ENCODE results near the gene KIT. TPM values are rescaled to one million over a fixed set of nuclear protein-coding genes. Genes with fewer than 3 reads are reported as not detected.

KIT gene
- total RNA-seq, 1 donor from 2014 or later, result 16.7 TPM

DNA sequence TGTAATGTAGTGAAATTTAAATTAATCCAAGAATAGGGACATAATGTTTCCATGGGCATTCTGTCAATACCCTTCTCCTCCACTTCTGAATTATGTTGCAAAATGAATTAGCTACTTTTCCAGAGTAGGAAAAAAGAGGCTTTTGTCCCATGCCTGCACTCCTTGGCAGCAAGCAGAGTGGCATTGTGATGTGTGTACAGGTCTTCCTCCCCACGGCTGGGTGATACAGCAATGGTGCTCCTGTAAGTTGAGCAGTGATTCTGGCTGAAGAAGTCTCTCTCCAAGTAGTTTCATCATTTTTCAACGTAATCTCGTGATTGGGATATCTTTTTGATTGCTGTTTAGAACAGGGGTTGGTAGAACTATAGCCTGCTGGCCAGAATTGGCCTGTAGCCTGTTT, 59.9 kb downstream of the KIT start:
- H3K27me3 ChIP-seq, result no peaks in the 10 kb centered on the region
- intact Hi-C loops (cut with DNase I), result no loop called here
- TF ChIP-seq POLR2A (IDR thresholded peaks at IDR 0.05), result no peak
- TF ChIP-seq, protein P1, sequence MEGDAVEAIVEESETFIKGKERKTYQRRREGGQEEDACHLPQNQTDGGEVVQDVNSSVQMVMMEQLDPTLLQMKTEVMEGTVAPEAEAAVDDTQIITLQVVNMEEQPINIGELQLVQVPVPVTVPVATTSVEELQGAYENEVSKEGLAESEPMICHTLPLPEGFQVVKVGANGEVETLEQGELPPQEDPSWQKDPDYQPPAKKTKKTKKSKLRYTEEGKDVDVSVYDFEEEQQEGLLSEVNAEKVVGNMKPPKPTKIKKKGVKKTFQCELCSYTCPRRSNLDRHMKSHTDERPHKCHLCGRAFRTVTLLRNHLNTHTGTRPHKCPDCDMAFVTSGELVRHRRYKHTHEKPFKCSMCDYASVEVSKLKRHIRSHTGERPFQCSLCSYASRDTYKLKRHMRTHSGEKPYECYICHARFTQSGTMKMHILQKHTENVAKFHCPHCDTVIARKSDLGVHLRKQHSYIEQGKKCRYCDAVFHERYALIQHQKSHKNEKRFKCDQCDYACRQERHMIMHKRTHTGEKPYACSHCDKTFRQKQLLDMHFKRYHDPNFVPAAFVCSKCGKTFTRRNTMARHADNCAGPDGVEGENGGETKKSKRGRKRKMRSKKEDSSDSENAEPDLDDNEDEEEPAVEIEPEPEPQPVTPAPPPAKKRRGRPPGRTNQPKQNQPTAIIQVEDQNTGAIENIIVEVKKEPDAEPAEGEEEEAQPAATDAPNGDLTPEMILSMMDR (IDR thresholded peaks at IDR 0.05), result no peak

DNA sequence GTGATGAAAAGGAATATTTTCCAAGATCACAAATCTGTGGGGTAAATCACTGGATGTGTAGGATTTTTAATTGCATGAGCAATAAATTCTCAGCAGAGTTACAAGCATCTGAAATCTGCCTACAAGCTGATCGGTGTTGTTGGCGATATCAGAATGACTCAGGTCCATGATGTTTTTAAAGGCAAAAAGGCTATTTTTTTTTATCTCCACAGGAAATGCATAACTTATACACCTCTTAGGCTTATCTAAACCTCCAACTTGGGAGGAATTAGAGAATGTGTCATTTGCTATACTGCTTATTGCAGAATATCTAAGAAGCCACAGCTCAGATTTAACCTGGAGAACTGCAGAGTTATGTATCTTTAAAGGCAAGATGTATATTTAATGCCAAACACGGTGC, 61.6 kb downstream of the KIT start:
- no peak overlapping the region for H3K27ac ChIP-seq
- no peaks in the 10 kb centered on the region for H3K27me3 ChIP-seq
- no peak for DNase-seq (ENCODE audit: extremely low spot score in 2 of 2)
- no peaks in the 10 kb centered on the region for H3K4me1 ChIP-seq
- intact Hi-C loops (cut with DNase I), result no loop called here
- no peaks in the 10 kb centered on the region for H3K9me3 ChIP-seq
- H3K4me3 ChIP-seq, result no peak overlapping the region
- no peak for TF ChIP-seq POLR2AphosphoS5 (IDR thresholded peaks at IDR 0.05; ENCODE audit: insufficient read depth in 1 of 2, low read depth in 1 of 2)
- TF ChIP-seq POLR2A (IDR thresholded peaks at IDR 0.05), result no peak
- H3K36me3 ChIP-seq, result no peaks in the 10 kb centered on the region

More for the DNA sequence above, 59.9 kb downstream of the KIT start:
- Histone ChIP-seq H3K36me3 (no peaks in the 10 kb centered on the region), H3K9me3 (no peaks in the 10 kb centered on the region), H3K27ac (no peak overlapping the region), H3K4me1 (no peaks in the 10 kb centered on the region), H3K4me3 (no peak overlapping the region)
- DNase-seq (ENCODE audit: extremely low spot score in 2 of 2), result no peak

DNA sequence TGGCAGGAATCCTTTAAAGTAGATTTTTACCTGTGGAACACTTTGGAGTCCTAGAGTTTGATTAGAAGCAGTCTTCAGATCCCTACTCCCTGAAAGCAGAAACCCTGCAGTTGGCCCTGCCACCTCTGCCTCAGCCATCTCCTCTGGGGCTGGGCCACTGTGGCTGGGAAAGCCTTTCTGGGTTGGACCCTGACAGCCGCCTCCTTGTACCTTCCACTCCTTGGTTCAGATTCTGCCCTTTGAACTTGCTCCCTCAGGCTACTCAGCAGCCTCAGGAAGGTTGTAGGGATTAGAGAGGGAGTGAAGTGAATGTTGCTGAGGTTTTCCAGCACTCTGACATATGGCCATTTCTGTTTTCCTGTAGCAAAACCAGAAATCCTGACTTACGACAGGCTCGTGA, 65.5 kb downstream of the KIT start:
- TF ChIP-seq, protein P1 (IDR thresholded peaks at IDR 0.05), result no peak
- no peak for TF ChIP-seq POLR2AphosphoS5 (IDR thresholded peaks at IDR 0.05; ENCODE audit: insufficient read depth in 1 of 2, low read depth in 1 of 2)
- TF ChIP-seq POLR2A (IDR thresholded peaks at IDR 0.05), result no peak
- Histone ChIP-seq H3K36me3 (no peaks in the 10 kb centered on the region), H3K9me3 (no peaks in the 10 kb centered on the region), H3K4me1 (no peaks in the 10 kb centered on the region), H3K4me3 (no peak overlapping the region), H3K27me3 (no peaks in the 10 kb centered on the region), H3K27ac (no peak overlapping the region)
- intact Hi-C loops (cut with DNase I), result no loop called here
- DNase-seq (ENCODE audit: extremely low spot score in 2 of 2), result no peak

DNA sequence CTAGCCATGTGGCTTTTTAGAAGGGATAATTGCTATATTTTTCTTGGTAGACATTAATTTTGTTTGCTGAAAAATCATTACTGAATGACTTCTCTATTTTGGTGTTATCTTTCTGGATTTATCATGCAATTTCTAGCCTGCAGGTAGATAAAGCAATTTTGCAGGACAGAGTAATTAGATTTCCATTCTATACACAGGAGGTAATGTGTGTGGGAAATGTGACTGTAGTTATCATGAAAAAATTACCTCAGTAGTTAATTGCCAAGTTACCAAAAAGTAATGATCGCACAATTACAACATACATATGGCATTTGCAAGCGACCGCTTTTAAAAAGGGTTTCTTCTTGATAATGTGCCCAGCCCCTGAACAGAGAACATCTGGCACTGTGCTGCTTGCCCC, 66.1 kb downstream of the KIT start:
- no peak overlapping the region for H3K4me3 ChIP-seq
- no peaks in the 10 kb centered on the region for H3K9me3 ChIP-seq
- H3K27me3 ChIP-seq, result no peaks in the 10 kb centered on the region
- no peak for DNase-seq (ENCODE audit: extremely low spot score in 2 of 2)
- no peaks in the 10 kb centered on the region for H3K4me1 ChIP-seq
- H3K27ac ChIP-seq, result no peak overlapping the region
- no peak for TF ChIP-seq POLR2A (IDR thresholded peaks at IDR 0.05)
- TF ChIP-seq POLR2AphosphoS5 (IDR thresholded peaks at IDR 0.05; ENCODE audit: insufficient read depth in 1 of 2, low read depth in 1 of 2), result no peak
- TF ChIP-seq, protein P1 (IDR thresholded peaks at IDR 0.05), result no peak
- intact Hi-C loops (cut with DNase I), result no loop called here
- no peaks in the 10 kb centered on the region for H3K36me3 ChIP-seq

DNA sequence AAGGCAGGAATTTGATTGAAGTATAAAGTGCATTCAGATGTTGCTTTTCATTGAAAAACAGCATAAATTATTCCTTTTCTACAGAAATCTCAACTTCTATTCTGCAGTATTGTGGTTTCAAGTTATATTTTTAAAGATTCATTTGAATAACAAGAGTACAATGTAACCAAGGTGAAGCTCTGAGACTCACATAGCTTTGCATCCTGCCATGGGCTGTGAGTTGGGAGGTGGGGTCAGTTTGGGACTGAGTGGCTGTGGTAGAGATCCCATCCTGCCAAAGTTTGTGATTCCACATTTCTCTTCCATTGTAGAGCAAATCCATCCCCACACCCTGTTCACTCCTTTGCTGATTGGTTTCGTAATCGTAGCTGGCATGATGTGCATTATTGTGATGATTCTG, 69.2 kb downstream of the KIT start:
- H3K9me3 ChIP-seq, result no peaks in the 10 kb centered on the region
- TF ChIP-seq POLR2A (IDR thresholded peaks at IDR 0.05) (no peak), POLR2AphosphoS5 (IDR thresholded peaks at IDR 0.05; ENCODE audit: insufficient read depth in 1 of 2, low read depth in 1 of 2) (no peak)
- TF ChIP-seq, protein P1 (IDR thresholded peaks at IDR 0.05), result no peak
- no peaks in the 10 kb centered on the region for H3K4me1 ChIP-seq
- no peak overlapping the region for H3K27ac ChIP-seq
- no peaks in the 10 kb centered on the region for H3K36me3 ChIP-seq
- intact Hi-C loops (cut with DNase I), result no loop called here
- DNase-seq (ENCODE audit: extremely low spot score in 2 of 2), result no peak
- no peak overlapping the region for H3K4me3 ChIP-seq
- H3K27me3 ChIP-seq, result no peaks in the 10 kb centered on the region

DNA sequence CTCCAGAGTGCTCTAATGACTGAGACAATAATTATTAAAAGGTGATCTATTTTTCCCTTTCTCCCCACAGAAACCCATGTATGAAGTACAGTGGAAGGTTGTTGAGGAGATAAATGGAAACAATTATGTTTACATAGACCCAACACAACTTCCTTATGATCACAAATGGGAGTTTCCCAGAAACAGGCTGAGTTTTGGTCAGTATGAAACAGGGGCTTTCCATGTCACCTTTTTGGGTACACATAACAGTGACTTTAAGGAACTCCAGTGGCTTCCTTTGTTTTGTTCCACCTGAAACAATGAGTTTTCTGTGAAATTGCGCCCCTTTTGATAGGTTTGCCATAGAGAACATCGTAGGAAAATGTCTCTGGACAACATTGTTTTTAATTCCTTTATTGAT, 69.6 kb downstream of the KIT start:
- Histone ChIP-seq H3K27me3 (no peaks in the 10 kb centered on the region), H3K4me3 (no peak overlapping the region), H3K27ac (no peak overlapping the region), H3K9me3 (no peaks in the 10 kb centered on the region), H3K4me1 (no peaks in the 10 kb centered on the region), H3K36me3 (no peaks in the 10 kb centered on the region)
- no peak for DNase-seq (ENCODE audit: extremely low spot score in 2 of 2)
- intact Hi-C loops (cut with DNase I), result no loop called here
- TF ChIP-seq POLR2A (IDR thresholded peaks at IDR 0.05) (no peak), POLR2AphosphoS5 (IDR thresholded peaks at IDR 0.05; ENCODE audit: insufficient read depth in 1 of 2, low read depth in 1 of 2) (no peak)
- TF ChIP-seq, protein P1 (IDR thresholded peaks at IDR 0.05), result no peak

Data from vagina (tissue), 2 donors.